T-helper 22 cell (primary cell): ENCODE results near the gene COL5A3.
"Not testable (repeated sequence)": the region's sequence is repeated elsewhere in the genome, so short reads cannot be mapped to it uniquely, and the experiment has no call there.

Experiments
- DNase-seq: peaks from one replicate; pipeline ENCODE4 v3.0.0-alpha.2; 2020; ENCODE audit warnings: low read depth

COL5A3 gene

DNA sequence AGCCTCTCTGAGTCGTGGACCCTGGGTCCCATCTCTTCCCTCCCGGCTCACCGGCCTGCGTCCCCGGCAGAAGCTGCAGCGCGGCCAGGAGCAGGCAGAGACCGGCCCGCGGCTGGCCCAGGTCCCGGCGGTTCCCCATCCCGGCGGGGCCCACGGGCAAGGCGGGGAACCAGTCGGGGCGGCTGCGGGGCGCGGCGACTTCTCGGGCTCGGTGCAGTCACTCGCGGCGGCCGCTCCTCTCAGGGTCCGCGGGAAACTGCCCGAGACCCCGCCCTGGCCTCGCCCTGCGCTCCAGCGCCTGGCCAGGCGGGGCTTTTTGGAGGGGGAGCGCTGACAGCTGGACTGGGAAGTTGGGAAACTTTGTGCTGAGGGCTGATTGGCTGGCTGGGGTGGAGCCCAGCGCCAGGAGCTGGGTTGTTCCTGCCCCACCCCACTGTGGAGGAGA lies at the start of gene COL5A3:
TSS of gene COL5A3 (minus strand) at position 258 of the 445 bp plus-strand sequence. CDS start at position 139, 119 bp downstream.
- no peak for DNase-seq

- no peak for DNase-seq
Measured at GRCh38 chr19:10052602-10053360, 42.5 kb upstream of the COL5A3 start.

DNA sequence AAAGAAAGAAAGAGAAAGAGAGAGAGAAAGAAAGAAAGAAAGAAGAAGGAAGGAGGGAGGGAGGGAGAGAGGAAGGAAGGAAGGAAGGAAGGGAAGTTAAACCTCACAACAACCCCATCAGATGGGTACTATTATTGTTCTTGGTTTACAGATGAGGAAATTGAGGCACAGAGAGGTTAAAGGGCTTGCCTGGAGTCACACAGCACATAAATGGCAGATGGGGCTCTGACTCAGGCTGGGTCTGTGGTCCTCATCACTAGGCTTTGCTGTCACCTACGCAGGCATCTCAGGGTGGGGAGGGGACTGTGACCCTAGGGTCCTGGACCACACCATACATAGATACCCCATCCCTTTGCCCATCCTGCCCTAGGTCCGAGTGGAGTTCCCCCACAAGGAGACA lies 39.3 kb upstream of the COL5A3 start:
- DNase-seq, result no peak

DNA sequence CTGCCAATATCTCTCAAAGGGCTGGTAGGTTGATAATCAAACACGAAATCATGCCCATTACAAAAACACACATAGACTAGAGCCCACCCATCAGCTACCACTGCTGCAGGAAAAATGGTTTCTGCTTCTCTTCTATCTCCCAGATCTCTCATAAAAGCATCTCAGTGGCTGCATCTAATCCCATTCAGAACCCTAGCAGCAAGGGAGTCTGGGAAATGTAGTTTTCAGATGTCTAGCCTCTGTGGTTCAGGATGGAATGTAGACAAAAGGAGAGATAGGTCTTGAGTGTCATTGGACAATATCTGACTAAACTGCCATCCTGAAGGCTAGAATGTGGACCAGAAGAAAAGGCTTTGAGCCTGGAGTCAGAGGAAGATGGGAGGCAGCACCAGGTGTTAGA lies 35.1 kb upstream of the COL5A3 start:
- DNase-seq, result no peak

DNA sequence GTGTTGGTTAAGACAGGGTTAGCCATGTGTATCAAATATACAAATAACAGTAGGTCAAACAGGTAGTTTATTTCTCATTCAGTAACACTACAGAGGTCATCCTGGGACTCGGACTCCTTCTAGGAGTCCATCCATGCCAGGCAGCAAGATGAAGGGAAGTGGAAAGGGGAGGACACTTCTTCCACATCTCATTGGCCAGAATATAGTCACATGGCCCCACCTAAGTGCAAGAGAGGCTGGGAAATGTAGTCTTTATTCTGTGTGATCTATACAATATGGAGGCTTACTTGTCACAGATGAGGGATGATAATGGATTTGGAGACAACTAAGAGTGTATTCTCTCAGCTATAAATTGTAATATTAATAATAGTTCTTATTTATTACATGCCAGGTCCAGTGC lies 34.1 kb upstream of the COL5A3 start:
- DNase-seq, result no peak

GRCh38 chr19:10043286-10043927 lies 33.1 kb upstream of the COL5A3 start:
- DNase-seq, result no peak

DNA sequence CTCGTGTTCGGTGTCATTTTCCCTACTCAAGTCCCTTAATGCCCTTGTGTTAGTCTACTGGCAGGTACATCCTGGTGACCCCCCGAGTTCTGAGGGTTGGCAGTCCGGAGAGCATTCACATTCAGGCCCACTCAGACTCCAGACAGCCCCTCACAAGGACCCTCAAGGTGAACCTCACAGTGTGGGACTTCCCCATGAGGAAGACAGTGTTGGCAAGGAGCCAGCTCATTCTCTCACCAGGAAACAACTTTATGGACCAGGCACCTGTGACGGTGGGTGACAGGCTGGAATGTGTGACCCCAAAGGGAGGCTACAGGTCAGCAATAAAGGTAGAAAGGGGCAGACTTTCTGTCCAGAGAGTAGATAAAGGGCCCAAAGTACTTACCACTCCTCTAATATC lies 27.5 kb upstream of the COL5A3 start:
- DNase-seq, result no peak

DNA sequence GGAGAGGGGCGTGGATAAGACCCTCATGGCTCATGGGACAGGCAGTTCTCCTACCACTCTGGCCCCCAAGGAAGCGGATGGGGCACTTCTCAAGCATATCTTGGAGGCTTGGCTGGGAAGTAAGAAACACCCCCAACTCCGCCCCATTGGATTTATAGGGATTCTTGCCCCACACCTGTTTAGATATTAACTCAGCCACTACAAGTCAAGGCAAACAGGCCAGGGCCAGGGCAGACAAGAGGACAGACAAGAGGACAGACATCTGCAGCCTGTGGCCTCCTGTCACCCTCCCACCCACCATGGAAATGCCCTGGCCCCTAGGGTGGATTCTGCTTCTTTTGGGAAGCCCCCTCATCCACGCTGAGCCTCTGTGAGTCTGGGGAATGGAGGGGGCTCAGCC lies 27.1 kb upstream of the COL5A3 start:
- DNase-seq, result no peak

- DNase-seq, result no peak
Measured at GRCh38 chr19:10036601-10037071, 26.3 kb upstream of the COL5A3 start.

GRCh38 chr19:10033614-10034013 lies 23.3 kb upstream of the COL5A3 start:
- no peak for DNase-seq

- peak; percentile 43 for DNase-seq
Measured at GRCh38 chr19:10027158-10027997, 17.1 kb upstream of the COL5A3 start.

GRCh38 chr19:10026744-10027143 lies 16.4 kb upstream of the COL5A3 start:
- DNase-seq, result no peak

- DNase-seq, result not testable (repeated sequence)
Measured at GRCh38 chr19:10023096-10023495, 12.8 kb upstream of the COL5A3 start.

GRCh38 chr19:10021863-10022262 lies 11.6 kb upstream of the COL5A3 start:
- DNase-seq, result no peak

GRCh38 chr19:10021446-10021845 lies 11.1 kb upstream of the COL5A3 start:
- DNase-seq, result no peak

DNA sequence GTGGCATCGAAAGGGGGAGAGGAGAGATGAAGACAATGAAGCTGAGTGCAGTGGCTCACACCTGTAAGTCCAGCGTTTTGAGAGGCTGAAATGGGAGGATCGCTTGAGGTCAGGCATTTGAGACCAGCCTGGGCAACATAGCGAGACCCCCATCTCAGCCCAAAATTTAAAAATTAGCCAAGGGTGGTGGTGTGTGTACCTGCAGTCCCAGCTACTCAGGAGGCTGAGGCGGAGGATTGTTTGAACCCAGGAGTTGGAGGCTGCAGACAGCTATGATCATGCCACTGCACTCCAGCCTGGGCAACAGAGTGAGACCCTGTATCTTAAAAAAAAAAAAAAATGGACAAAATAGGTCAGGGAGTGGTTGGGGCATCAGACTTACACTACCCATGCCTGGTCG lies 10.5 kb upstream of the COL5A3 start:
- no peak for DNase-seq

- DNase-seq, result no peak
Measured at GRCh38 chr19:10019246-10019645, 8.9 kb upstream of the COL5A3 start.

GRCh38 chr19:10018786-10019185 lies 8.5 kb upstream of the COL5A3 start:
- no peak for DNase-seq

DNA sequence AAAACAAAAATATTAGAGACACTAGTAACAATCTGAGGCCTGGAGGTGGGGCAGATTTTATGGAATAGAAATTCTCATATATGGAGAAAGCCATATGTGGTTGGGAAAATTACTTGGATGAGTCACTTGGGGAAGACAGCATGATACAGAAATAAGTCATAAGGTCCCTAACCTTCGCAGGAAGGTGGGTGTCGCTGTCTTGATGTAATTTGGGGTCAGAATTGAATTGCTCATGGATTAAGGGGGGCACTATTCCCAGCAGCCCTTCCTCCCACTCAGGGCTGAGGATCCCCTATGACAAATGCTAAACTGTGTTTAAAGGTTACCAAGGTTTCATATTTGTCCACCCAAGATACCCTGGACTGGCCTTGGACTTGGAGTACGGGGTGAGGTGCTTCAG lies 8.0 kb upstream of the COL5A3 start:
- no peak for DNase-seq

DNA sequence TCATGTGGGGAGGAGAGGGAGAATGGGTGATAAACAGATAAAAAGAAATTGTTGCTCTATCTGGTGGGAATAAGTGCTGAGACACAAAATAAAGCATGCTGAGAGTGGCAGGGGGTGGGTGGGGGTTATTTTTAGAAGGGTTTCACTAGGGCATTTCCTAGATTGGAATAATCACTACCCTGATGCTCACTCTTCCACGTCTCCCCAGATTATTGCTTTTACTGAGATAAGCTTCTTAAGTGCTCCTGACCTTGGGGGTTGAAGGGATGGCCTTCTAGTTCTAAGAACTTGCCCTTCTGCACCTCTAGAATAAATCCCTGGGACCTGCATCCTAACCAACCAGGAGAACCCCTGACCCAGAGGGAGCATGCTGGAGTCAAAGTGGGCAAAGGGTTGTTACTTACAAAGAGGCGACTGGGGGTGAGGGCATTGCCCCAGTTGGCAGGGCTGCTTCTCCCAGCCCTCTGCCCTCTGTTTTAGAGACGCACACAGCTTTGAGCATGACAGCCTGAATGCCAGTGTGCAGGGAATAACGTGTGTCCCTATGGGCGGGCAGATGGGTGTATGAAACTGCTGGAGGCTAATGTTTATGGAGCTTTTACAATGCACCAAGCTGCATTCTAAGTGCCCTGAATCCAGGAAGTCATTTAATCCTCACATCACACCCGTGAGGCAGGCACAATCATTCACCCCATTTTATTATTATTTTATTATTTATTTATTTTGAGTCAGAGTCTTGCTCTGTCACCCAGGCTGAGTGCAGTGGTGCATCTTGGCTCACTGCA lies 3.7 kb upstream of the COL5A3 start:
- DNase-seq, result no peak

- no peak for DNase-seq
Measured at GRCh38 chr19:10013316-10013715, 3.0 kb upstream of the COL5A3 start, which contains the start of gene RDH8. RDH8 (plus strand) TSS chr19:10013483; CDS start chr19:10013498, 15 bp downstream.

GRCh38 chr19:10011974-10012373 lies 1.7 kb upstream of the COL5A3 start:
- no peak for DNase-seq
